ENCODE data around the gene MYO19. TPM values are rescaled to one million over a fixed set of nuclear protein-coding genes. Genes with fewer than 3 reads are reported as not detected.

MYO19 gene
- total and polyA plus RNA-seq, 2 of the 8 experiments (the other 6 are each of a cell fraction or from before 2014, with no cell fraction given) = 126 to 163 TPM

DNA sequence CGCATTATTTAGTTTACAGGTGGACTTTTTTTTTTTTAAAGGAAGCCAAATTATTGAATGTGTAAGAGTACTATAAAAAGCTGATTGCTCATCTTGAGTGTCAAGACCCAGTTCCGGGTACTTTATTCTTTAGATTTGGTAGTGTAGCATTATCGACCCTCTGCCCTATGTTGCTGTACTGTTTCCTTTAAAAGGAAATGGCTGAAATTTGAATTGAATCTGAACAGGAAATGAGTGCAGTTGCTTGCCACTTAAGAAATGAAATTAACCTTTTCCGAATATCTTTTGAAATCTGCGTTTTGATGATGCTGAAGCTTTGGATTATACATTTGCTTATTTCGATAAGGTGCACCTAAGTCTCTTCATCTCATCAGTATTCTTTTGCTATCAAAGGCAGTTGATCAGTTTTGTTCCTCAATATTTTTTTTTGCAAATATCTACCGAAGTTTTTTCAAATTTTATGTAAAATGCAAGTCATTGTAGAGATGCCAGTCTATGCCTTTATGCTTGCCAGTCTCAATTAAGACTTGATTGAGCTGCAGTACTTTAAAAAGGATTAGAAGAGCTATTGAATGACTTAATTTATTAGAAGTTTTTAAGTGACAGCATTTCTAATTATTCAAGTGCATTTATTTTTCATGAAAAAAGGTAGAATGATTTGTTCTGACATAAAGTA lies 11.9 kb upstream of the MYO19 start:
- Histone ChIP-seq H3K56ac (replicated peaks; ENCODE audit: insufficient read length, low read depth, low read length) (no peak overlapping the region), H3K79me2 (ENCODE audit: control insufficient read depth in 1 of 2, insufficient read depth in 2 of 2, low read length in 2 of 2) (peaks cover 6 to 63% of the 10 kb centered on the region in 2 experiments; a peak in 3 of 4 replicates), H3K27me3 (replicated peaks in 1 of 4; ENCODE audit: control insufficient read depth in 3 of 4, extremely low read depth in 1 of 4, insufficient read depth in 3 of 4, low read length in 3 of 4) (no peaks in the 10 kb centered on the region), H2BK12ac (ENCODE audit: low read depth, low read length) (no peak overlapping the region), H3K23me2 (ENCODE audit: low read depth, low read length) (peaks cover 12% of the 10 kb centered on the region), H3K14ac (ENCODE audit: insufficient read length) (no peak overlapping the region), H3K4me2 (ENCODE audit: insufficient read depth in 1 of 2, low read depth in 2 of 2, low read length in 2 of 2) (peak overlapping the region; percentile 85 to 93), H3K9ac (replicated peaks in 1 of 4; ENCODE audit: extremely low read depth in 1 of 4, low read depth in 3 of 4, low read length in 3 of 4) (peak overlapping the region in 3 of 4 experiments; percentile 84 to 92 (median 91); a peak in 5 of 7 replicates), H2BK5ac (ENCODE audit: low read depth, low read length) (no peak overlapping the region), H3K23ac (ENCODE audit: insufficient read length) (no peak overlapping the region), H2BK120ac (replicated peaks; ENCODE audit: low read depth, low read length) (no peak overlapping the region), H3K4ac (replicated peaks; ENCODE audit: insufficient read length, low read depth, low read length) (no peak overlapping the region), H3K79me1 (ENCODE audit: low read depth, low read length) (peaks cover 6% of the 10 kb centered on the region), H3K27ac (ENCODE audit: low read depth, low read length) (no peak overlapping the region), H3K36me3 (ENCODE audit: control insufficient read depth in 2 of 4, insufficient read depth in 4 of 4, low read length in 3 of 4) (no peaks in the 10 kb centered on the region), H4K8ac (ENCODE audit: extremely low read depth, insufficient read depth, low read length) (no peak overlapping the region), H3K9me3 (ENCODE audit: insufficient read depth in 2 of 2, low read depth in 1 of 2, low read length in 1 of 2) (no peaks in the 10 kb centered on the region), H2BK20ac (ENCODE audit: low read length) (no peak overlapping the region), H3K4me3 (ENCODE audit: extremely low read depth in 1 of 4, insufficient read depth in 2 of 4, low read depth in 3 of 4, low read length in 4 of 4) (peak overlapping the region; percentile 73 to 95 (median 90)), H4K91ac (replicated peaks; ENCODE audit: insufficient read length, low read length) (no peak overlapping the region), H4K5ac (ENCODE audit: insufficient read length, low read depth, low read length) (peak overlapping the region; percentile 28), H3K18ac (ENCODE audit: extremely low read depth, low read length) (no peak overlapping the region; the same call in 1 of the 2 replicates), H2AFZ (ENCODE audit: low read length) (no peak overlapping the region), H2AK5ac (ENCODE audit: low read depth, low read length) (no peak overlapping the region), H4K20me1 (replicated peaks in 1 of 2; ENCODE audit: control insufficient read depth in 1 of 2, insufficient read depth in 2 of 2, low read length in 2 of 2) (peaks cover 0 to 3% of the 10 kb centered on the region in 2 experiments), H2BK15ac (ENCODE audit: low read length) (no peak overlapping the region), H3K4me1 (replicated peaks in 1 of 4; ENCODE audit: control insufficient read depth in 3 of 4, insufficient read depth in 4 of 4, low read length in 3 of 4) (peaks cover 0 to 5% (median 1%) of the 10 kb centered on the region in 4 experiments; a peak in 2 of 7 replicates)
- no peak for DNase-seq (ENCODE audit: low read depth in 1 of 2, low spot score in 2 of 2)
- WGBS, 2 experiments (ENCODE audit: extremely low coverage in 1 of 2, insufficient coverage in 1 of 2, insufficient read length in 1 of 2, insufficient replicate concordance in 2 of 2, low coverage in 1 of 2, low lambda C conversion rate in 2 of 2, missing lambda C conversion rate in 1 of 2) = 46% methylated on average over 7 of the region's 7 CpGs; no CpG with 5 or more reads in 1 of the 2 experiments
- FAIRE-seq = no peak
- ChIA-PET POLR2A (ENCODE audit: partially characterized antibody) (interaction anchor here (1.0 to 4.1 kb wide), 6 partner anchors 10 to 63 kb away, joined by 3 to 101 read pairs (median 7); partner anchors contain the start of genes DHRS11, MYO19 and PIGW), CTCF (ENCODE audit: partially characterized antibody) (interaction anchor here (0.9 to 1.0 kb wide), 2 partner anchors 56 to 79 kb away, joined by 3 read pairs; no protein-coding TSS in a partner anchor)
- no peak for TF ChIP-seq CEBPB (IDR thresholded peaks at IDR 0.05; ENCODE audit: low read depth, low read length)
- no peak for TF ChIP-seq RNF2 (IDR thresholded peaks at IDR 0.05; ENCODE audit: borderline replicate concordance, low read depth, low read length, missing control alignments, poor library complexity, severe bottlenecking)
- no peak for TF ChIP-seq KDM4A (IDR thresholded peaks at IDR 0.05; ENCODE audit: low read depth, low read length, severe bottlenecking)
- TF ChIP-seq SIX5 (IDR thresholded peaks at IDR 0.05; ENCODE audit: low read depth, low read length) = no peak
- no peak for TF ChIP-seq CTBP2 (IDR thresholded peaks at IDR 0.05; ENCODE audit: borderline replicate concordance, insufficient read depth, insufficient read length, low read length)
- TF ChIP-seq POLR2AphosphoS5 (IDR thresholded peaks at IDR 0.05; ENCODE audit: low read depth, low read length) = no peak
- no peak for TF ChIP-seq EP300 (IDR thresholded peaks at IDR 0.05; ENCODE audit: borderline replicate concordance in 1 of 2, low read depth in 2 of 2, low read length in 2 of 2)
- TF ChIP-seq, protein P1, sequence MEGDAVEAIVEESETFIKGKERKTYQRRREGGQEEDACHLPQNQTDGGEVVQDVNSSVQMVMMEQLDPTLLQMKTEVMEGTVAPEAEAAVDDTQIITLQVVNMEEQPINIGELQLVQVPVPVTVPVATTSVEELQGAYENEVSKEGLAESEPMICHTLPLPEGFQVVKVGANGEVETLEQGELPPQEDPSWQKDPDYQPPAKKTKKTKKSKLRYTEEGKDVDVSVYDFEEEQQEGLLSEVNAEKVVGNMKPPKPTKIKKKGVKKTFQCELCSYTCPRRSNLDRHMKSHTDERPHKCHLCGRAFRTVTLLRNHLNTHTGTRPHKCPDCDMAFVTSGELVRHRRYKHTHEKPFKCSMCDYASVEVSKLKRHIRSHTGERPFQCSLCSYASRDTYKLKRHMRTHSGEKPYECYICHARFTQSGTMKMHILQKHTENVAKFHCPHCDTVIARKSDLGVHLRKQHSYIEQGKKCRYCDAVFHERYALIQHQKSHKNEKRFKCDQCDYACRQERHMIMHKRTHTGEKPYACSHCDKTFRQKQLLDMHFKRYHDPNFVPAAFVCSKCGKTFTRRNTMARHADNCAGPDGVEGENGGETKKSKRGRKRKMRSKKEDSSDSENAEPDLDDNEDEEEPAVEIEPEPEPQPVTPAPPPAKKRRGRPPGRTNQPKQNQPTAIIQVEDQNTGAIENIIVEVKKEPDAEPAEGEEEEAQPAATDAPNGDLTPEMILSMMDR (IDR thresholded peaks at IDR 0.05; ENCODE audit: control extremely low read depth in 1 of 3, insufficient read depth in 1 of 3, low read depth in 1 of 3, low read length in 3 of 3) = no peak

Data from H1 (cell line).